ENCODE results near the gene MAPK1. TPM values are rescaled to one million over a fixed set of nuclear protein-coding genes. Genes with fewer than 3 reads are reported as not detected.

Gene MAPK1
- polyA plus RNA-seq, 12 donors, result 94.7 to 154 (median 145) TPM; not detected in 1

Other genes with a start within 250 kb of the MAPK1 start
- gene YDJC, start 237.6 kb downstream of the MAPK1 start, polyA plus RNA-seq (ENCODE audit: insufficient read length in 12 of 12), result 1 to 10 TPM in 10 of 12 donors, not detected in 2; 2.8 to 7.8 (median 3.4) TPM
- under 1 TPM in 10 of 12 donors, not detected in 2; 0.12 to 0.94 (median 0.45) TPM for gene CCDC116, start 234.9 kb downstream of the MAPK1 start, polyA plus RNA-seq (ENCODE audit: insufficient read length in 12 of 12)
- 10 to 100 TPM in 1 of 12 donors, 1 to 10 TPM in 10, not detected in 1; 4.1 to 15.9 (median 7.2) TPM for gene SDF2L1, start 225.3 kb downstream of the MAPK1 start, polyA plus RNA-seq (ENCODE audit: insufficient read length in 12 of 12)
- gene PPIL2, start 201.6 kb downstream of the MAPK1 start, polyA plus RNA-seq (ENCODE audit: insufficient read length in 12 of 12), result 10 to 100 TPM in 11 of 12 donors, not detected in 1; 25.5 to 43.5 (median 28.5) TPM
- gene YPEL1, start 131.9 kb downstream of the MAPK1 start, polyA plus RNA-seq (ENCODE audit: insufficient read length in 12 of 12), result 10 to 100 TPM in 10 of 12 donors, not detected in 2; 12.1 to 25.4 (median 20.0) TPM
- gene PPM1F, start 85.2 kb upstream of the MAPK1 start, polyA plus RNA-seq (ENCODE audit: insufficient read length in 12 of 12), result 10 to 100 TPM in 11 of 12 donors, not detected in 1; 32.4 to 49.5 (median 46.1) TPM
- 10 to 100 TPM in 11 of 12 donors, not detected in 1; 11.8 to 23.3 (median 15.9) TPM for gene TOP3B, start 115.1 kb upstream of the MAPK1 start, polyA plus RNA-seq (ENCODE audit: insufficient read length in 12 of 12)